Astrocyte (in vitro differentiated cells and primary cell): Measurements from ENCODE around the gene TTC9B. TPM values are rescaled to one million over a fixed set of nuclear protein-coding genes. Genes with fewer than 3 reads are reported as not detected.

Experiments
- DNase-seq: peaks from one replicate; pipeline ENCODE4 v3.0.0-alpha.2; 2010; ENCODE audit warnings: low read depth
- FAIRE-seq: peaks from 2 replicates; lab custom pipeline; 2011; peaks lifted over from hg19 to GRCh38; lab: Jason Lieb, UNC
- H2AFZ ChIP-seq: 2 replicates; pipeline ENCODE4 v1.6.0; 2012; ENCODE audit warnings: low read depth, low read length, inconsistent platforms
- H3K27ac ChIP-seq: 2 replicates; pipeline ENCODE4 v1.5.1; 2011; ENCODE audit warnings: low read depth, low read length, inconsistent platforms
- H3K27me3 ChIP-seq: 2 replicates; pipeline ENCODE4 v1.6.0; 2011; ENCODE audit warnings: low read length, inconsistent platforms; ENCODE audit not compliant: insufficient read depth
- H3K36me3 ChIP-seq: 2 replicates; pipeline ENCODE4 v1.5.1; 2011; ENCODE audit warnings: low read length, inconsistent platforms; ENCODE audit not compliant: insufficient read depth
- H3K4me1 ChIP-seq: 2 replicates; pipeline ENCODE4 v1.5.1; 2011; ENCODE audit warnings: low read length, inconsistent platforms; ENCODE audit not compliant: insufficient read depth
- H3K4me2 ChIP-seq: 2 replicates; pipeline ENCODE4 v1.6.0; 2012; ENCODE audit warnings: low read length, inconsistent platforms
- H3K4me3 ChIP-seq: 2 replicates; pipeline ENCODE4 v1.5.1; 2011; ENCODE audit warnings: low read depth, mild to moderate bottlenecking, low read length, inconsistent platforms; ENCODE audit not compliant: insufficient read depth
- H3K79me2 ChIP-seq: 2 replicates; pipeline ENCODE4 v1.6.0; 2012; ENCODE audit warnings: mild to moderate bottlenecking, low read length, inconsistent platforms; ENCODE audit not compliant: insufficient read depth
- H3K9ac ChIP-seq: 2 replicates; pipeline ENCODE4 v1.6.0; 2012; ENCODE audit warnings: mild to moderate bottlenecking, low read length, inconsistent platforms
- H3K9me3 ChIP-seq: 2 replicates; pipeline ENCODE4 v1.5.1; 2012; ENCODE audit warnings: low read depth, mild to moderate bottlenecking, low read length, inconsistent platforms; ENCODE audit not compliant: insufficient read depth
- H4K20me1 ChIP-seq: 2 replicates; pipeline ENCODE4 v1.6.0; 2012; ENCODE audit warnings: low read length, inconsistent platforms; ENCODE audit not compliant: insufficient read depth
- H3K27ac Mint-ChIP-seq: one replicate; pipeline ENCODE4 v1.8.0; 2021; ENCODE audit warnings: mild to moderate bottlenecking, mixed read lengths; ENCODE audit not compliant: unreplicated experiment
- H3K27me3 Mint-ChIP-seq: one replicate; pipeline ENCODE4 v1.8.0; 2021; ENCODE audit warnings: low read depth, mixed read lengths; ENCODE audit not compliant: unreplicated experiment
- H3K36me3 Mint-ChIP-seq: one replicate; pipeline ENCODE4 v1.8.0; 2021; ENCODE audit warnings: low read depth, mixed read lengths; ENCODE audit not compliant: unreplicated experiment
- H3K4me1 Mint-ChIP-seq: one replicate; pipeline ENCODE4 v1.8.0; 2021; ENCODE audit warnings: low read depth, mixed read lengths; ENCODE audit not compliant: unreplicated experiment
- H3K4me3 Mint-ChIP-seq: one replicate; pipeline ENCODE4 v1.8.0; 2021; ENCODE audit warnings: mild to moderate bottlenecking, moderate library complexity, mixed read lengths; ENCODE audit not compliant: unreplicated experiment
- H3K9me3 Mint-ChIP-seq: one replicate; pipeline ENCODE4 v1.8.0; 2021; ENCODE audit warnings: mild to moderate bottlenecking, mixed read lengths; ENCODE audit not compliant: unreplicated experiment
- CTCF ChIP-seq: IDR thresholded peaks from 2 replicates; pipeline ENCODE4 v1.5.1; 2011; ENCODE audit warnings: low read depth, mild to moderate bottlenecking, inconsistent platforms, low read length, moderate library complexity; ENCODE audit not compliant: insufficient read depth
- EZH2 ChIP-seq: IDR thresholded peaks from 2 replicates; pipeline ENCODE4 v1.6.1; 2012; ENCODE audit warnings: mild to moderate bottlenecking, low read length, inconsistent platforms; ENCODE audit not compliant: insufficient read depth
- total RNA-seq: library from RNA; stranded (reverse); gene quantifications from 2 replicates; pipeline ENCODE4 v1.2.1, GENCODE V29; 2021

The TTC9B gene
- total RNA-seq, 1 donor from 2014 or later: not detected

GRCh38 chr19:40235238-40236025, 17.2 kb upstream of the TTC9B start:
- no peaks in the 10 kb centered on the region for H3K27me3 Mint-ChIP-seq
- Histone ChIP-seq H3K4me1 (peaks cover 12% of the 10 kb centered on the region), H3K4me3 (no peak overlapping the region), H3K27ac (no peak overlapping the region), H3K79me2 (no peaks in the 10 kb centered on the region), H2AFZ (no peak overlapping the region), H3K4me2 (no peak overlapping the region), H3K9ac (no peak overlapping the region), H3K36me3 (peaks cover 13% of the 10 kb centered on the region), H4K20me1 (peaks cover 20% of the 10 kb centered on the region), H3K27me3 (no peaks in the 10 kb centered on the region), H3K9me3 (no peaks in the 10 kb centered on the region)
- TF ChIP-seq CTCF: no peak
- TF ChIP-seq EZH2: no peak
- no peak overlapping the region for H3K4me3 Mint-ChIP-seq
- peaks cover 7% of the 10 kb centered on the region for H3K36me3 Mint-ChIP-seq
- no peaks in the 10 kb centered on the region for H3K9me3 Mint-ChIP-seq
- no peak overlapping the region for H3K27ac Mint-ChIP-seq
- H3K4me1 Mint-ChIP-seq: peaks cover 15% of the 10 kb centered on the region
- DNase-seq (no peak), FAIRE-seq (no peak)

GRCh38 chr19:40234429-40235237, 16.4 kb upstream of the TTC9B start:
- peaks cover 8% of the 10 kb centered on the region for H3K36me3 ChIP-seq
- H2AFZ ChIP-seq: no peak overlapping the region
- Mint-ChIP-seq H3K9me3 (no peaks in the 10 kb centered on the region), H3K36me3 (peaks cover 7% of the 10 kb centered on the region), H3K27ac (peak overlapping the region; percentile 18), H3K27me3 (no peaks in the 10 kb centered on the region), H3K4me1 (peaks cover 22% of the 10 kb centered on the region), H3K4me3 (no peak overlapping the region)
- no peak overlapping the region for H3K4me3 ChIP-seq
- no peak overlapping the region for H3K27ac ChIP-seq
- DNase-seq: no peak
- H3K4me1 ChIP-seq: peaks cover 20% of the 10 kb centered on the region
- no peaks in the 10 kb centered on the region for H3K27me3 ChIP-seq
- no peak for TF ChIP-seq EZH2
- H3K9ac ChIP-seq: no peak overlapping the region
- peaks cover 13% of the 10 kb centered on the region for H4K20me1 ChIP-seq
- no peaks in the 10 kb centered on the region for H3K79me2 ChIP-seq
- no peak overlapping the region for H3K4me2 ChIP-seq
- FAIRE-seq: no peak
- H3K9me3 ChIP-seq: no peaks in the 10 kb centered on the region

- Histone ChIP-seq H3K4me2 (no peak overlapping the region), H2AFZ (no peak overlapping the region)
- no peak overlapping the region for H3K4me3 Mint-ChIP-seq
Measured at GRCh38 chr19:40233811-40234389, 15.7 kb upstream of the TTC9B start.

More at GRCh38 chr19:40233811-40234389, 15.7 kb upstream of the TTC9B start:
- H3K4me1 Mint-ChIP-seq: peaks cover 29% of the 10 kb centered on the region
- peaks cover 4% of the 10 kb centered on the region for H3K36me3 Mint-ChIP-seq
- TF ChIP-seq CTCF: no peak
- TF ChIP-seq EZH2: no peak
- Histone ChIP-seq H3K9me3 (no peaks in the 10 kb centered on the region), H3K9ac (no peak overlapping the region), H3K4me1 (peaks cover 27% of the 10 kb centered on the region), H4K20me1 (peaks cover 6% of the 10 kb centered on the region), H3K27ac (no peak overlapping the region), H3K36me3 (peaks cover 4% of the 10 kb centered on the region), H3K79me2 (no peaks in the 10 kb centered on the region), H3K27me3 (no peaks in the 10 kb centered on the region), H3K4me3 (no peak overlapping the region)
- no peak overlapping the region for H3K27ac Mint-ChIP-seq
- H3K9me3 Mint-ChIP-seq: no peaks in the 10 kb centered on the region
- H3K27me3 Mint-ChIP-seq: no peaks in the 10 kb centered on the region
- DNase-seq: no peak
- FAIRE-seq: no peak
